B cell (primary cell): ENCODE results near the gene RBPJL. TPM values are rescaled to one million over a fixed set of nuclear protein-coding genes. Genes with fewer than 3 reads are reported as not detected.

Experiments used
- ATAC-seq: fragments of 200-7000 bp; cut with Tn5 transposase; one replicate; pipeline ENCODE4 v1.10.0; 2021; ENCODE audit warnings: low read depth, mild to moderate bottlenecking, moderate number of reproducible peaks, moderate library complexity
- CTCF ChIA-PET: fragments of 350-600 bp; sonication (Branson Sonifier 250); formaldehyde crosslinking; loops from one replicate; lab custom pipeline; 2021; ENCODE audit warnings: antibody characterized with exemption, inconsistent platforms; lab: Charles Lee
- POLR2A ChIA-PET: fragments of 350-600 bp; sonication (Branson Sonifier 250); formaldehyde crosslinking; loops from one replicate; lab custom pipeline; 2021; ENCODE audit warnings: antibody characterized with exemption; lab: Charles Lee
- DNase-seq: peaks from one replicate; pipeline ENCODE4 v3.0.0; 2013
- H2AFZ ChIP-seq: 2 replicates; pipeline ENCODE4 v1.6.1; 2012; ENCODE audit warnings: mild to moderate bottlenecking, low read depth, low read length; ENCODE audit not compliant: insufficient read depth, poor library complexity, severe bottlenecking
- H3K27ac ChIP-seq, 2 donors: 1 replicate in 1 of 2; 2 replicates in 1 of 2; pipeline ENCODE4 v1.5.1; 2012 to 2013; ENCODE audit warnings: low read length in 2 of 2, mild to moderate bottlenecking in 2 of 2, moderate library complexity in 1 of 2
- H3K27me3 ChIP-seq, 4 experiments: fragments of 200-600 bp in 1 of 4; sonication (generic) in 1 of 4; replicated peaks in 1 of 4; 1 replicate in 2 of 4; 2 replicates in 2 of 4; pipeline versions ENCODE4 v1.6.1 to v1.7.0; 2013 to 2016; ENCODE audit warnings: low read length in 3 of 4, mild to moderate bottlenecking in 2 of 4, mixed read lengths in 1 of 4, moderate library complexity in 1 of 4; ENCODE audit not compliant: insufficient read depth in 4 of 4, control insufficient read depth in 3 of 4; ENCODE audit errors: control extremely low read depth in 1 of 4
- H3K36me3 ChIP-seq, 2 experiments: replicated peaks in 1 of 2; 1 replicate in 1 of 2; 2 replicates in 1 of 2; pipeline versions ENCODE4 v1.6.1 to v1.7.1; 2013; ENCODE audit warnings: low read length in 1 of 2; ENCODE audit not compliant: insufficient read depth in 2 of 2, control insufficient read depth in 1 of 2; ENCODE audit errors: control extremely low read depth in 1 of 2, extremely low read depth in 1 of 2
- H3K4me1 ChIP-seq, 2 donors: fragments of 200-600 bp in 1 of 2; sonication (generic) in 1 of 2; 1 replicate in 1 of 2; 2 replicates in 1 of 2; pipeline versions ENCODE4 v1.5.1 to v1.6.1; 2013 to 2017; ENCODE audit warnings: low read length in 2 of 2; ENCODE audit not compliant: control insufficient read depth in 2 of 2, insufficient read depth in 2 of 2
- H3K4me2 ChIP-seq: replicated peaks from 2 replicates; pipeline ENCODE3; 2012; ENCODE audit warnings: mild to moderate bottlenecking, low read depth, low read length; ENCODE audit not compliant: poor library complexity, severe bottlenecking
- H3K4me3 ChIP-seq, 5 experiments: fragments of 200-600 bp in 1 of 5; sonication (generic) in 1 of 5; 1 replicate in 3 of 5; 2 replicates in 2 of 5; pipeline versions ENCODE4 v1.5.1 to v1.7.0; 2011 to 2016; ENCODE audit warnings: low read length in 4 of 5, mild to moderate bottlenecking in 4 of 5, low read depth in 2 of 5, control low read depth in 1 of 5, moderate library complexity in 1 of 5; ENCODE audit not compliant: insufficient read depth in 1 of 5; ENCODE audit errors: control extremely low read depth in 1 of 5, extremely low read depth in 1 of 5
- H3K79me2 ChIP-seq: fragments of 200-600 bp; sonication (generic); one replicate; pipeline ENCODE4 v1.6.0; 2016; ENCODE audit warnings: low read length; ENCODE audit not compliant: control insufficient read depth, insufficient read depth
- H3K9ac ChIP-seq: fragments of 200-600 bp; sonication (generic); 2 replicates; pipeline ENCODE4 v1.6.1; 2017; ENCODE audit warnings: mild to moderate bottlenecking, low read length, moderate library complexity
- H3K9me3 ChIP-seq, 3 donors: one replicate each; pipeline versions ENCODE4 v1.6.1 to v1.7.1; 2013; ENCODE audit warnings: low read length in 2 of 3; ENCODE audit not compliant: control insufficient read depth in 2 of 3, insufficient read depth in 1 of 3; ENCODE audit errors: control extremely low read depth in 1 of 3
- H4K20me1 ChIP-seq: 2 replicates; pipeline ENCODE4 v1.6.0; 2012; ENCODE audit warnings: mild to moderate bottlenecking, low read length; ENCODE audit not compliant: insufficient read depth, control insufficient read depth, poor library complexity, severe bottlenecking
- H3K27ac Mint-ChIP-seq: one replicate; pipeline ENCODE4 v1.8.0; 2021; ENCODE audit warnings: mixed read lengths
- H3K27me3 Mint-ChIP-seq: one replicate; pipeline ENCODE4 v1.8.0; 2021; ENCODE audit warnings: mixed read lengths
- H3K4me1 Mint-ChIP-seq: one replicate; pipeline ENCODE4 v1.8.0; 2021; ENCODE audit warnings: mixed read lengths
- H3K4me3 Mint-ChIP-seq: one replicate; pipeline ENCODE4 v1.8.0; 2021; ENCODE audit warnings: mixed read lengths
- H3K9me3 Mint-ChIP-seq: one replicate; pipeline ENCODE4 v1.8.0; 2022; ENCODE audit warnings: mixed read lengths; ENCODE audit not compliant: insufficient read depth
- CTCF ChIP-seq: fragments of 200-600 bp; IDR thresholded peaks from one replicate; pipeline ENCODE4 v1.8.0; 2022; ENCODE audit warnings: antibody characterized with exemption, mild to moderate bottlenecking
- EZH2 ChIP-seq: IDR thresholded peaks from 2 replicates; pipeline ENCODE4 v1.6.1; 2012; ENCODE audit warnings: borderline replicate concordance, low read depth, mild to moderate bottlenecking, moderate library complexity, low read length; ENCODE audit not compliant: insufficient read depth, poor library complexity, severe bottlenecking
- WGBS: methylation state at CpG from one replicate; pipeline ENCODE4 v1.1.5; 2013; ENCODE audit warnings: missing lambda C conversion rate; ENCODE audit not compliant: insufficient coverage; 5-methylcytosine and 5-hydroxymethylcytosine counted together
- intact Hi-C: fragments of 100-400 bp; cut with micrococcal nuclease; formaldehyde crosslinking; loops from one replicate; pipeline ENCODE4 v1.10.0; 2022
- polyA plus RNA-seq: library from polyadenylated mRNA; depleted of rRNA; stranded (reverse); fragments of >200 nt; gene quantifications from 2 replicates; pipeline ENCODE4 v1.2.3, GENCODE V29; 2012
- total RNA-seq, 2 donors: library from RNA; stranded (reverse); fragments of 120-200 nt in 1 of 2; gene quantifications; 1 replicate in 1 of 2; 2 replicates in 1 of 2; pipeline versions ENCODE4 v1.2.3 to v1.2.4, GENCODE V29; 2013 to 2022

Gene RBPJL
- total and polyA plus RNA-seq, 2 donors (not counting 1 experiment from before 2014, with no cell fraction given) = not detected

GRCh38 chr20:45269056-45269455 is 37.6 kb upstream of the RBPJL start:
- Mint-ChIP-seq H3K27ac (no peak overlapping the region), H3K27me3 (peaks cover 58% of the 10 kb centered on the region), H3K4me3 (no peak overlapping the region), H3K4me1 (no peaks in the 10 kb centered on the region), H3K9me3 (no peaks in the 10 kb centered on the region)
- no peaks in the 10 kb centered on the region for H4K20me1 ChIP-seq
- peaks cover 0 to 11% (median 2%) of the 10 kb centered on the region in 4 experiments for H3K27me3 ChIP-seq
- intact Hi-C loops = no loop called here
- no peaks in the 10 kb centered on the region for H3K79me2 ChIP-seq
- 95% methylated on average over 2 of the region's 3 CpGs for WGBS
- ATAC-seq = no peak
- H3K9ac ChIP-seq = no peak overlapping the region
- no peak overlapping the region for H3K27ac ChIP-seq
- no peak overlapping the region for H2AFZ ChIP-seq
- no peak for DNase-seq
- H3K36me3 ChIP-seq = no peaks in the 10 kb centered on the region
- H3K4me2 ChIP-seq = no peak overlapping the region
- CTCF ChIA-PET = no interaction called here
- H3K9me3 ChIP-seq = no peaks in the 10 kb centered on the region
- no peaks in the 10 kb centered on the region for H3K4me1 ChIP-seq
- no peak for TF ChIP-seq CTCF
- no peak for TF ChIP-seq EZH2
- H3K4me3 ChIP-seq = no peak overlapping the region
- POLR2A ChIA-PET = no interaction called here

GRCh38 chr20:45269754-45270270 is 36.8 kb upstream of the RBPJL start:
- no peak overlapping the region for H3K9ac ChIP-seq
- DNase-seq = no peak
- intact Hi-C loops = no loop called here
- no peaks in the 10 kb centered on the region for H3K9me3 Mint-ChIP-seq
- no peak for ATAC-seq
- H3K4me3 ChIP-seq = no peak overlapping the region
- ChIA-PET POLR2A (no interaction called here), CTCF (no interaction called here)
- no peak overlapping the region for H3K27ac ChIP-seq
- no peaks in the 10 kb centered on the region for H3K79me2 ChIP-seq
- H3K4me3 Mint-ChIP-seq = no peak overlapping the region
- TF ChIP-seq EZH2 = no peak
- TF ChIP-seq CTCF = no peak
- H3K27me3 Mint-ChIP-seq = peaks cover 57% of the 10 kb centered on the region
- no peaks in the 10 kb centered on the region for H3K9me3 ChIP-seq
- peaks cover 0 to 13% (median 2%) of the 10 kb centered on the region in 4 experiments for H3K27me3 ChIP-seq
- H3K4me1 Mint-ChIP-seq = no peaks in the 10 kb centered on the region
- no peak overlapping the region for H2AFZ ChIP-seq
- no peaks in the 10 kb centered on the region for H3K36me3 ChIP-seq
- no peaks in the 10 kb centered on the region for H3K4me1 ChIP-seq
- no peak overlapping the region for H3K4me2 ChIP-seq
- no peaks in the 10 kb centered on the region for H4K20me1 ChIP-seq
- whole genome bisulfite sequencing = 75% methylated on average over 2 of the region's 4 CpGs
- H3K27ac Mint-ChIP-seq = no peak overlapping the region
